C4-2B (cell line): ENCODE data around the gene KCTD16.

Source experiments
- ZFX ChIP-seq: fragments of 450-650 bp; IDR thresholded peaks from 2 replicates; pipeline ENCODE4 v1.6.1; 2017
- TF ChIP-seq, protein P1 (sequence below): fragments of 450-650 bp; conservative IDR thresholded peaks from 2 replicates; pipeline ENCODE4 v1.5.1; 2017; ENCODE audit warnings: mild to moderate bottlenecking

DNA sequence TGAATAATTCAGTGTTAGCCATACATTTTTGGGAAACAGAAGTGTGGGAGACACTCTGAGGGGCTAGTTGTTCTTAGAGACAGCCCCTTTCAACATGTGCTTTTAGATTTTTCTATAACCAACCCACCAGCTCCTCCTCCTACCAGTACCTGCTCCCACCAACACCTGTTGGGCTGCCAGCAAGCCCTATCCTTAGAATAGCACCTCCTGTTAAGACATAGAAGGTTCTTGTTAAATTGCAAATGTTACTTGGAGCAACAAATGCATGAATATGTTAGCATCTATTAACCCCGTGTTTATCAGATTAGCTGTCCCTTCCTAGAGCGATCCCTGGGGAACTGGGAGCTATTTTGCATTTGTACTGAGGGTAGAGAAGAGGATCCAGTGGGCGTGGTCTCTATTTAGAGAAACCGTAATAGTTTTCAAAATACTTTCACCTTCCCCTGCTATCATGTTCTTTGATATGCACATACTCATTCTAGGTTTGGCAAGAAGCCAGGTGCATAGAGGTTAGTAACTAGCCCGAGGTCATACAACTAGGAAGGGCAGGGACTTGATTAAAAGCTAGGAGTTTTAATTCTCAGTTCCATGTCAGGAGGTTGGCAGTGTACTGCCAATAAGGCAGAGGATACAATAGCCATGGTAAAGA lies 334.4 kb downstream of the KCTD16 start:
- TF ChIP-seq, protein P1, sequence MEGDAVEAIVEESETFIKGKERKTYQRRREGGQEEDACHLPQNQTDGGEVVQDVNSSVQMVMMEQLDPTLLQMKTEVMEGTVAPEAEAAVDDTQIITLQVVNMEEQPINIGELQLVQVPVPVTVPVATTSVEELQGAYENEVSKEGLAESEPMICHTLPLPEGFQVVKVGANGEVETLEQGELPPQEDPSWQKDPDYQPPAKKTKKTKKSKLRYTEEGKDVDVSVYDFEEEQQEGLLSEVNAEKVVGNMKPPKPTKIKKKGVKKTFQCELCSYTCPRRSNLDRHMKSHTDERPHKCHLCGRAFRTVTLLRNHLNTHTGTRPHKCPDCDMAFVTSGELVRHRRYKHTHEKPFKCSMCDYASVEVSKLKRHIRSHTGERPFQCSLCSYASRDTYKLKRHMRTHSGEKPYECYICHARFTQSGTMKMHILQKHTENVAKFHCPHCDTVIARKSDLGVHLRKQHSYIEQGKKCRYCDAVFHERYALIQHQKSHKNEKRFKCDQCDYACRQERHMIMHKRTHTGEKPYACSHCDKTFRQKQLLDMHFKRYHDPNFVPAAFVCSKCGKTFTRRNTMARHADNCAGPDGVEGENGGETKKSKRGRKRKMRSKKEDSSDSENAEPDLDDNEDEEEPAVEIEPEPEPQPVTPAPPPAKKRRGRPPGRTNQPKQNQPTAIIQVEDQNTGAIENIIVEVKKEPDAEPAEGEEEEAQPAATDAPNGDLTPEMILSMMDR = no peak
- TF ChIP-seq ZFX = no peak
